HG02759 (cell line): Measurements from ENCODE around the gene KCNE1.
"Not testable (repeated sequence)": the region's sequence is repeated elsewhere in the genome, so short reads cannot be mapped to it uniquely, and the experiment has no call there.

ENCODE experiments used
- ATAC-seq: cut with Tn5 transposase; IDR thresholded peaks from one replicate; pipeline ENCODE4 v1.9.1; 2021; ENCODE audit warnings: mild to moderate bottlenecking, moderate library complexity; ENCODE audit not compliant: unreplicated experiment

KCNE1 gene

GRCh38 chr21:34428441-34428840 is 83.6 kb downstream of the KCNE1 start:
- ATAC-seq: not testable (repeated sequence)

DNA sequence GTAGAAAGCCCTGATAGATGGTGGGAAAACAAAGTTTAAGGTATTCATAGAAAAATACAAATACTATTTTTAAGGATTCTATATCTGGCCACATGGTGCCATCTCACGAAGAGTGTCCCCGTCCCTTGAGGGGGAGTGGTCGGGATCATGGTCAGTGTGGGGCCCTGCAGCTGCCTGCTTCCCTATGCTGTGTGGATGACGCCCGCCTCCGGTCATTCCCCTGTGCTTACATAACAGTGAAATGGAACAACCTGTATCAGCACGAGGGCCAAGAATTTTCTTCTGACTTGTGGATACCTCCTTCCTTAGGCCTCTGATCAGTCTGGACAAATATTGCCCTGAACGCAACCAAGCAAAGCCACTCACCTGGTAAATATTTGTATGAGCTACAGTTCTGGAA is 84.7 kb downstream of the KCNE1 start:
- not testable (repeated sequence) for ATAC-seq

- ATAC-seq: not testable (repeated sequence)
Measured at GRCh38 chr21:34423805-34424204, 88.2 kb downstream of the KCNE1 start, which contains the start of gene SMIM34. SMIM34 (minus strand) TSS chr21:34423951; CDS start chr21:34423839, 112 bp downstream.

DNA sequence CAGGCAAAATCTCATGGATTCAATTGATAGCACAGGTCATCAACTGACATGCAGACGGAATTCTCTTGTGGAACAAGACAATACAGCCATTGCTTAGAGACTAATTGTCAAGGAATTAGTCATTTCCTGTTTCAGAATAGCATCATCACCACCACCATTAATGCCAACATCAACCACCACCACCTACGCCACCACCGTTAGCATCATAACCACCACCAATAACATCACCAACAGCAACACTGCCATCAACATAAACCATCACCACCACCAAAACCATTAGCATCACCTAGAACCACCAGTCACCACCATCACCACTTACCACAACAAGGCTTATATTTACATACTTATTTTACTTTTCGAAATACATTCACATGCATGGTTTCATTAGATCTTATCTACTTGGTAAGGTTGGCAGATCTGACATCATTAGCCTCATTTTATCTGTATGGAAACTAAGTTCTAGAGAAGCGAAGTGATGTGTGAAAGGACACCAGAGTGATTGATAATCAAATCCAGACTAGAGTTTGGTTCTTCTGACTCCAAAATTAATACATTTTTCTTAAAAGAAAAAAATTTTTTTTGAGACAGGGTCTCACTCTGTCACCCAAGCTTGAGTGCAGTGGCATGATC is 94.4 kb downstream of the KCNE1 start:
- not testable (repeated sequence) for ATAC-seq

- not testable (repeated sequence) for ATAC-seq
Measured at GRCh38 chr21:34407294-34407693, 104.7 kb downstream of the KCNE1 start.

DNA sequence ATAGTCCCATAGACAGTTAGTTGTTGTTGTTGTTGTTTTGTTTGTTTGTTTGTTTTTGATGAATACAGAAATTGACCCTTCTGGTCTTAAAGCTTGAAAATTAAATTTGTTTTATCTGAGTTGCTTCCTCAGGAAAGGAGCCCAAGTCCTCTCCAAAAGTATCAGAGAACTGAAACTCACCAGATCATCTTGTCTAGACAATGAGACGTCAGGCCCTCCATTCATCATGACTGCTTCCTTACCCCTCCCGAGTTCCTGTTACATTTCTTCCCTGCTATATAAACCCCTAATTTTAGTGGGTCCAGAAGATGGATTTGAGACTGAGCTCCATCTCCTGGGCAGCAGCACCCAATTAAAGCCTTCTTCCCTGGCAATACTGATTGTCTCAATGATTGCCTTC is 105.3 kb downstream of the KCNE1 start:
- not testable (repeated sequence) for ATAC-seq

DNA sequence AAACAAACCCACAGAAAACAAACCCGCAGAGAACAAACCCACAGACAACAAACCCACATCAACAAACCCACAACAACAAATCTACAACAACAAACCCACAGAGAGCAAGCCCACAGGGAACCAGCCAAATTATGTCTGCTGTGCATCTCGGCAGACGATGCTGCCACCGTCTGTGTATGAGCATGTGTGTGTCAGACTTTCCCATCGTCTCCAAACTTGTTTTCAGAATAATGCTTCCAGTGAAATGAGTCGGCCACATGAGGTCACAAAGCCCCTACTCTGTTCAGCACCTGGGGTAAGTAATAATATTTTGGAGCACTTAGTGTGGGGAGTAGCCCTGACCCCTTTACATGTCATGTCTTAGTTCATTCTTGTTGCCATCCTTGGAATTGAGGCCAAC is 105.9 kb downstream of the KCNE1 start:
- ATAC-seq: not testable (repeated sequence)

GRCh38 chr21:34405686-34406085 is 106.3 kb downstream of the KCNE1 start:
- not testable (repeated sequence) for ATAC-seq

- ATAC-seq: not testable (repeated sequence)
Measured at GRCh38 chr21:34404742-34405141, 107.3 kb downstream of the KCNE1 start.

- ATAC-seq: not testable (repeated sequence)
Measured at GRCh38 chr21:34400522-34400921, 111.5 kb downstream of the KCNE1 start.
